Osteoblast (primary cell): ENCODE measurements around the gene FBN3. TPM values are rescaled to one million over a fixed set of nuclear protein-coding genes. Genes with fewer than 3 reads are reported as not detected.
"Not testable (repeated sequence)": the region's sequence is repeated elsewhere in the genome, so short reads cannot be mapped to it uniquely, and the experiment has no call there.

Source experiments
- DNase-seq: peaks from one replicate; pipeline ENCODE4 v3.0.0; 2011; ENCODE audit warnings: low spot score, mixed read lengths; ENCODE audit not compliant: insufficient read length; ENCODE audit errors: missing footprints
- H2AFZ ChIP-seq: 2 replicates; pipeline ENCODE4 v1.6.0; 2011; ENCODE audit warnings: mild to moderate bottlenecking, low read length
- H3K27ac ChIP-seq: 2 replicates; pipeline ENCODE4 v1.5.1; 2011; ENCODE audit warnings: mild to moderate bottlenecking, low read depth, low read length, moderate library complexity
- H3K27me3 ChIP-seq: 2 replicates; pipeline ENCODE4 v1.6.0; 2012; ENCODE audit warnings: mild to moderate bottlenecking, control low read depth, inconsistent platforms, low read length, moderate library complexity; ENCODE audit not compliant: insufficient read depth
- H3K36me3 ChIP-seq: 2 replicates; pipeline ENCODE4 v1.5.1; 2011; ENCODE audit warnings: mild to moderate bottlenecking, low read length, control low read depth, moderate library complexity; ENCODE audit not compliant: insufficient read depth
- H3K4me1 ChIP-seq: 2 replicates; pipeline ENCODE4 v1.5.1; 2011; ENCODE audit warnings: mild to moderate bottlenecking, low read length, control low read depth, moderate library complexity; ENCODE audit not compliant: insufficient read depth
- H3K4me2 ChIP-seq: 2 replicates; pipeline ENCODE4 v1.6.0; 2011; ENCODE audit warnings: mild to moderate bottlenecking, low read length; ENCODE audit not compliant: insufficient read depth
- H3K4me3 ChIP-seq: fragments of 200-600 bp; sonication (generic); 3 replicates; pipeline ENCODE4 v1.5.1; 2012; ENCODE audit warnings: mild to moderate bottlenecking, low read length, inconsistent platforms; ENCODE audit not compliant: insufficient read depth
- H3K79me2 ChIP-seq: 2 replicates; pipeline ENCODE4 v1.6.0; 2012; ENCODE audit warnings: mild to moderate bottlenecking, low read length, control low read depth, inconsistent platforms; ENCODE audit not compliant: insufficient read depth
- H3K9me3 ChIP-seq: 2 replicates; pipeline ENCODE4 v1.5.1; 2011; ENCODE audit warnings: low read depth, low read length, control low read depth
- H4K20me1 ChIP-seq: 2 replicates; pipeline ENCODE4 v1.6.0; 2012; ENCODE audit warnings: mild to moderate bottlenecking, low read length, control low read depth; ENCODE audit not compliant: insufficient read depth
- total RNA-seq: library from RNA; depleted of rRNA; stranded (reverse); fragments of >200 nt; gene quantifications from 2 replicates; pipeline ENCODE4 v1.2.3, GENCODE V29; 2012
- TF ChIP-seq, protein P1 (sequence below): IDR thresholded peaks from 2 replicates; pipeline ENCODE4 v1.5.1; 2011; ENCODE audit warnings: mild to moderate bottlenecking, low read depth, low read length, moderate library complexity; ENCODE audit errors: extremely low read depth

FBN3 gene
- total RNA-seq, 1 donor: not detected

- no peak for DNase-seq
- Histone ChIP-seq H3K9me3 (no peaks in the 10 kb centered on the region), H2AFZ (no peak overlapping the region), H3K4me1 (no peaks in the 10 kb centered on the region), H4K20me1 (no peaks in the 10 kb centered on the region), H3K4me3 (no peak overlapping the region), H3K79me2 (no peaks in the 10 kb centered on the region), H3K27ac (no peak overlapping the region), H3K4me2 (no peak overlapping the region), H3K36me3 (no peaks in the 10 kb centered on the region), H3K27me3 (no peaks in the 10 kb centered on the region)
- TF ChIP-seq, protein P1, sequence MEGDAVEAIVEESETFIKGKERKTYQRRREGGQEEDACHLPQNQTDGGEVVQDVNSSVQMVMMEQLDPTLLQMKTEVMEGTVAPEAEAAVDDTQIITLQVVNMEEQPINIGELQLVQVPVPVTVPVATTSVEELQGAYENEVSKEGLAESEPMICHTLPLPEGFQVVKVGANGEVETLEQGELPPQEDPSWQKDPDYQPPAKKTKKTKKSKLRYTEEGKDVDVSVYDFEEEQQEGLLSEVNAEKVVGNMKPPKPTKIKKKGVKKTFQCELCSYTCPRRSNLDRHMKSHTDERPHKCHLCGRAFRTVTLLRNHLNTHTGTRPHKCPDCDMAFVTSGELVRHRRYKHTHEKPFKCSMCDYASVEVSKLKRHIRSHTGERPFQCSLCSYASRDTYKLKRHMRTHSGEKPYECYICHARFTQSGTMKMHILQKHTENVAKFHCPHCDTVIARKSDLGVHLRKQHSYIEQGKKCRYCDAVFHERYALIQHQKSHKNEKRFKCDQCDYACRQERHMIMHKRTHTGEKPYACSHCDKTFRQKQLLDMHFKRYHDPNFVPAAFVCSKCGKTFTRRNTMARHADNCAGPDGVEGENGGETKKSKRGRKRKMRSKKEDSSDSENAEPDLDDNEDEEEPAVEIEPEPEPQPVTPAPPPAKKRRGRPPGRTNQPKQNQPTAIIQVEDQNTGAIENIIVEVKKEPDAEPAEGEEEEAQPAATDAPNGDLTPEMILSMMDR: no peak
Observed at GRCh38 chr19:8161135-8161646, 11.8 kb upstream of the FBN3 start.

DNA sequence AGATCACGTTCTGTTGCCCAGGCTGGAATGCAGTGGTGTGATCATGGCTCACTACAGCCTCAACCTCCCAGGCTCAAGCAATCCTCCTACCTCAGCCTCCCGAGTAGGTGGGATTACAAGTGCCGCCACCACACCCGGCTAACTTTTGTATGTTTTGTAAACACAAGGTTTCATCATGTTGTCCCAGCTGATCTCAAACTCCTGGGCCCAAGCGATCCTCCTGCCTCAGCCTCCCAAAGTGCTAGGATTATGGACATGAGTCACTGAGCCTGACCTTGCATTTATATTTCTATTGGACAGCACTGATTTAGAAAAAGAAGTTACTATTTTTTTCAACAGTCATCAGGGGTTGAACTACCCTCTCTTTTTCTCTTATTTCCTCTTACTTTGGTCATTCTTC lies 9.9 kb upstream of the FBN3 start:
- not testable (repeated sequence) for H2AFZ ChIP-seq, DNase-seq, H3K4me3 ChIP-seq, H3K79me2 ChIP-seq, H3K27ac ChIP-seq, H3K4me2 ChIP-seq, H3K4me1 ChIP-seq, H4K20me1 ChIP-seq, H3K9me3 ChIP-seq, H3K27me3 ChIP-seq, H3K36me3 ChIP-seq

DNA sequence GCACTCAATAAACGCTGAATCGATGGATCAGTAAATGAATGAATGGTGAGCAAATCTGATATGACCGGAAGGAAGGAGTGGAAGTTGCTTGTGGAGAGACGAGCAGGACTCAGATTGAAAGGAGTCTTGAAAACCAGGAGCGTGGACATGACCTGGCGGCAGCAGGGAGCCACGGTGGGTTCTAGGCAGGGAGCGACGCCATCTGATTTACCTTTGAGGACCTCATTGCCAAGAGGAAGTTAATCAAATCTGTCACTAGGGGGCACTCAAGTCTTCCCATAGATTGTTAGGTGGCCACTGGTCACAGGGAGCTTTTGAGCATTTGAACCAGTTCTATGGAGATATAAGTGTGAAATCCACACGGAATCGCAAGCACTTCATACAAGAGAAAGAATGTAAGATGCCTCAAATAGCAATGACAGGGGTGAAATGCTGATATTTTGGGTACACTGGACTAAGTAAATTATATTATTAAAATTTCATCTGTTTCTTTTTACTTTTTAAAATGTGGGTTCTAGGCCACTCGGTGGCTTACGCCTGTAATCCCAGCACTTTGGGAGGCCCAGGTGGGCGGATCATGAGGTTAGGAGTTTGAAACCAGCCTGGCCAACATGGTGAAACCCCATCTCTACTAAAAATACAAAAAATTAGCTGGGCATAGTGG lies 9.2 kb upstream of the FBN3 start:
- H3K79me2 ChIP-seq: no peaks in the 10 kb centered on the region
- no peaks in the 10 kb centered on the region for H3K36me3 ChIP-seq
- peak; percentile 83 for DNase-seq
- H2AFZ ChIP-seq: no peak overlapping the region
- no peaks in the 10 kb centered on the region for H3K4me1 ChIP-seq
- TF ChIP-seq, protein P1: peak; percentile 68
- no peaks in the 10 kb centered on the region for H4K20me1 ChIP-seq
- H3K27ac ChIP-seq: no peak overlapping the region
- no peak overlapping the region for H3K4me2 ChIP-seq
- no peaks in the 10 kb centered on the region for H3K27me3 ChIP-seq
- H3K9me3 ChIP-seq: no peaks in the 10 kb centered on the region
- no peak overlapping the region for H3K4me3 ChIP-seq

- TF ChIP-seq, protein P1: no peak
- no peak overlapping the region for H3K4me2 ChIP-seq
Observed at GRCh38 chr19:8155318-8155717, 5.9 kb upstream of the FBN3 start.

GRCh38 chr19:8154014-8154413 lies 4.6 kb upstream of the FBN3 start:
- H3K27me3 ChIP-seq, H4K20me1 ChIP-seq, H3K79me2 ChIP-seq, DNase-seq, H3K36me3 ChIP-seq, H3K4me2 ChIP-seq, H3K4me1 ChIP-seq, H3K9me3 ChIP-seq, H3K4me3 ChIP-seq, H2AFZ ChIP-seq, H3K27ac ChIP-seq: not testable (repeated sequence)

More at GRCh38 chr19:8155318-8155717, 5.9 kb upstream of the FBN3 start:
- no peaks in the 10 kb centered on the region for H3K9me3 ChIP-seq
- no peaks in the 10 kb centered on the region for H3K79me2 ChIP-seq
- DNase-seq: no peak
- H3K27me3 ChIP-seq: peaks cover 2% of the 10 kb centered on the region
- H3K4me3 ChIP-seq: no peak overlapping the region
- no peaks in the 10 kb centered on the region for H4K20me1 ChIP-seq
- no peaks in the 10 kb centered on the region for H3K4me1 ChIP-seq
- H3K36me3 ChIP-seq: no peaks in the 10 kb centered on the region
- H3K27ac ChIP-seq: no peak overlapping the region
- H2AFZ ChIP-seq: no peak overlapping the region
